ENCODE data around the gene HSD17B12. TPM values are rescaled to one million over a fixed set of nuclear protein-coding genes. Genes with fewer than 3 reads are reported as not detected.
A peak's percentile ranks its signal among the peaks of the same experiment; 100 is the strongest.

The HSD17B12 gene
- total RNA-seq, result 40.7 TPM

- Histone ChIP-seq H3K27me3 (ENCODE audit: control insufficient read depth in 3 of 3, insufficient read depth in 3 of 3, low read length in 3 of 3) (no peaks in the 10 kb centered on the region), H3K27ac (ENCODE audit: low read depth, low read length) (peak within 1 kb of the TSS; percentile 93), H3K9me3 (ENCODE audit: control insufficient read depth in 3 of 3, low read length in 3 of 3) (no peaks in the 10 kb centered on the region), H3K36me3 (ENCODE audit: control insufficient read depth in 3 of 3, insufficient read depth in 3 of 3, low read length in 3 of 3) (peaks cover 0 to 4% (median 2%) of the 10 kb centered on the region in 3 donors), H3K4me3 (ENCODE audit: low read length in 3 of 3) (peak within 1 kb of the TSS; percentile 82 to 91 (median 89)), H3K4me1 (ENCODE audit: control insufficient read depth in 3 of 3, insufficient read depth in 3 of 3, low read length in 3 of 3) (peaks cover 13 to 17% (median 15%) of the 10 kb centered on the region in 3 donors), H3K9ac (ENCODE audit: low read depth in 1 of 3, low read length in 3 of 3) (peak within 1 kb of the TSS; percentile 94)
These were observed at the start of gene HSD17B12 for GRCh38 chr11:43680521-43681400. TSS of gene HSD17B12 (plus strand) at chr11:43680738. CDS start at chr11:43680828, 90 bp downstream.

- H3K9me3 ChIP-seq (ENCODE audit: control insufficient read depth in 3 of 3, low read length in 3 of 3), result no peaks in the 10 kb centered on the region
- no peak overlapping the region for H3K27ac ChIP-seq (ENCODE audit: low read depth, low read length)
- no peaks in the 10 kb centered on the region for H3K4me1 ChIP-seq (ENCODE audit: control insufficient read depth in 3 of 3, insufficient read depth in 3 of 3, low read length in 3 of 3)
- peaks cover 8 to 16% (median 14%) of the 10 kb centered on the region in 3 donors for H3K27me3 ChIP-seq (ENCODE audit: control insufficient read depth in 3 of 3, insufficient read depth in 3 of 3, low read length in 3 of 3)
- no peak overlapping the region for H3K4me3 ChIP-seq (ENCODE audit: low read length in 3 of 3)
- H3K36me3 ChIP-seq (ENCODE audit: control insufficient read depth in 3 of 3, insufficient read depth in 3 of 3, low read length in 3 of 3), result no peaks in the 10 kb centered on the region
- H3K9ac ChIP-seq (ENCODE audit: low read depth in 1 of 3, low read length in 3 of 3), result no peak overlapping the region
These were observed 48.8 kb upstream of the HSD17B12 start for GRCh38 chr11:43631732-43632131.

GRCh38 chr11:43632181-43632580 lies 48.4 kb upstream of the HSD17B12 start:
- Histone ChIP-seq H3K27ac (ENCODE audit: low read depth, low read length) (no peak overlapping the region), H3K4me3 (ENCODE audit: low read length in 3 of 3) (no peak overlapping the region), H3K9me3 (ENCODE audit: control insufficient read depth in 3 of 3, low read length in 3 of 3) (no peaks in the 10 kb centered on the region), H3K9ac (ENCODE audit: low read depth in 1 of 3, low read length in 3 of 3) (no peak overlapping the region), H3K36me3 (ENCODE audit: control insufficient read depth in 3 of 3, insufficient read depth in 3 of 3, low read length in 3 of 3) (no peaks in the 10 kb centered on the region), H3K27me3 (ENCODE audit: control insufficient read depth in 3 of 3, insufficient read depth in 3 of 3, low read length in 3 of 3) (peaks cover 8 to 16% (median 14%) of the 10 kb centered on the region in 3 donors), H3K4me1 (ENCODE audit: control insufficient read depth in 3 of 3, insufficient read depth in 3 of 3, low read length in 3 of 3) (no peaks in the 10 kb centered on the region)

GRCh38 chr11:43638717-43639116 lies 41.8 kb upstream of the HSD17B12 start:
- H3K36me3 ChIP-seq (ENCODE audit: control insufficient read depth in 3 of 3, insufficient read depth in 3 of 3, low read length in 3 of 3), result no peaks in the 10 kb centered on the region
- peaks cover 0 to 3% (median 0%) of the 10 kb centered on the region in 3 donors for H3K4me1 ChIP-seq (ENCODE audit: control insufficient read depth in 3 of 3, insufficient read depth in 3 of 3, low read length in 3 of 3)
- H3K4me3 ChIP-seq (ENCODE audit: low read length in 3 of 3), result no peak overlapping the region
- no peak overlapping the region for H3K27ac ChIP-seq (ENCODE audit: low read depth, low read length)
- H3K9ac ChIP-seq (ENCODE audit: low read depth in 1 of 3, low read length in 3 of 3), result no peak overlapping the region
- H3K27me3 ChIP-seq (ENCODE audit: control insufficient read depth in 3 of 3, insufficient read depth in 3 of 3, low read length in 3 of 3), result peaks cover 10 to 30% (median 21%) of the 10 kb centered on the region in 3 donors
- H3K9me3 ChIP-seq (ENCODE audit: control insufficient read depth in 3 of 3, low read length in 3 of 3), result no peaks in the 10 kb centered on the region

GRCh38 chr11:43639224-43639623 lies 41.3 kb upstream of the HSD17B12 start:
- H3K9me3 ChIP-seq (ENCODE audit: control insufficient read depth in 3 of 3, low read length in 3 of 3), result no peaks in the 10 kb centered on the region
- H3K4me1 ChIP-seq (ENCODE audit: control insufficient read depth in 3 of 3, insufficient read depth in 3 of 3, low read length in 3 of 3), result peaks cover 0 to 5% (median 1%) of the 10 kb centered on the region in 3 donors
- H3K27ac ChIP-seq (ENCODE audit: low read depth, low read length), result no peak overlapping the region
- H3K9ac ChIP-seq (ENCODE audit: low read depth in 1 of 3, low read length in 3 of 3), result no peak overlapping the region
- peaks cover 10 to 30% (median 21%) of the 10 kb centered on the region in 3 donors for H3K27me3 ChIP-seq (ENCODE audit: control insufficient read depth in 3 of 3, insufficient read depth in 3 of 3, low read length in 3 of 3)
- H3K4me3 ChIP-seq (ENCODE audit: low read length in 3 of 3), result no peak overlapping the region
- no peaks in the 10 kb centered on the region for H3K36me3 ChIP-seq (ENCODE audit: control insufficient read depth in 3 of 3, insufficient read depth in 3 of 3, low read length in 3 of 3)

- Histone ChIP-seq H3K27me3 (ENCODE audit: control insufficient read depth in 3 of 3, insufficient read depth in 3 of 3, low read length in 3 of 3) (peaks cover 10 to 30% (median 21%) of the 10 kb centered on the region in 3 donors), H3K27ac (ENCODE audit: low read depth, low read length) (no peak overlapping the region), H3K9me3 (ENCODE audit: control insufficient read depth in 3 of 3, low read length in 3 of 3) (no peaks in the 10 kb centered on the region), H3K36me3 (ENCODE audit: control insufficient read depth in 3 of 3, insufficient read depth in 3 of 3, low read length in 3 of 3) (no peaks in the 10 kb centered on the region), H3K4me1 (ENCODE audit: control insufficient read depth in 3 of 3, insufficient read depth in 3 of 3, low read length in 3 of 3) (peaks cover 6 to 10% (median 8%) of the 10 kb centered on the region in 3 donors), H3K9ac (ENCODE audit: low read depth in 1 of 3, low read length in 3 of 3) (no peak overlapping the region), H3K4me3 (ENCODE audit: low read length in 3 of 3) (no peak overlapping the region)
These were observed 40.6 kb upstream of the HSD17B12 start for GRCh38 chr11:43639920-43640319.

- Histone ChIP-seq H3K4me3 (ENCODE audit: low read length in 3 of 3) (peak overlapping the region; percentile 90 to 99 (median 96)), H3K9me3 (ENCODE audit: control insufficient read depth in 3 of 3, low read length in 3 of 3) (no peaks in the 10 kb centered on the region), H3K4me1 (ENCODE audit: control insufficient read depth in 3 of 3, insufficient read depth in 3 of 3, low read length in 3 of 3) (peaks cover 9 to 16% (median 12%) of the 10 kb centered on the region in 3 donors), H3K27me3 (ENCODE audit: control insufficient read depth in 3 of 3, insufficient read depth in 3 of 3, low read length in 3 of 3) (peaks cover 5 to 9% (median 8%) of the 10 kb centered on the region in 3 donors), H3K36me3 (ENCODE audit: control insufficient read depth in 3 of 3, insufficient read depth in 3 of 3, low read length in 3 of 3) (no peaks in the 10 kb centered on the region), H3K9ac (ENCODE audit: low read depth in 1 of 3, low read length in 3 of 3) (peak overlapping the region; percentile 97 to 98 (median 97)), H3K27ac (ENCODE audit: low read depth, low read length) (peak overlapping the region; percentile 76)
These were observed 36.5 kb upstream of the HSD17B12 start for GRCh38 chr11:43643898-43644620.

- Histone ChIP-seq H3K27me3 (ENCODE audit: control insufficient read depth in 3 of 3, insufficient read depth in 3 of 3, low read length in 3 of 3) (peaks cover 0 to 3% (median under 1%) of the 10 kb centered on the region in 3 donors), H3K4me1 (ENCODE audit: control insufficient read depth in 3 of 3, insufficient read depth in 3 of 3, low read length in 3 of 3) (peaks cover 9 to 16% (median 12%) of the 10 kb centered on the region in 3 donors), H3K27ac (ENCODE audit: low read depth, low read length) (peak overlapping the region; percentile 76), H3K36me3 (ENCODE audit: control insufficient read depth in 3 of 3, insufficient read depth in 3 of 3, low read length in 3 of 3) (peaks cover 0 to under 1% (median 0%) of the 10 kb centered on the region in 3 donors), H3K4me3 (ENCODE audit: low read length in 3 of 3) (peak overlapping the region; percentile 90 to 99 (median 96)), H3K9ac (ENCODE audit: low read depth in 1 of 3, low read length in 3 of 3) (peak overlapping the region; percentile 97 to 98 (median 97)), H3K9me3 (ENCODE audit: control insufficient read depth in 3 of 3, low read length in 3 of 3) (no peaks in the 10 kb centered on the region)
These were observed 35.8 kb upstream of the HSD17B12 start for GRCh38 chr11:43644621-43645299.

- H3K4me3 ChIP-seq (ENCODE audit: low read length in 3 of 3), result no peak overlapping the region
- no peak overlapping the region for H3K9ac ChIP-seq (ENCODE audit: low read depth in 1 of 3, low read length in 3 of 3)
- H3K9me3 ChIP-seq (ENCODE audit: control insufficient read depth in 3 of 3, low read length in 3 of 3), result no peaks in the 10 kb centered on the region
- no peak overlapping the region for H3K27ac ChIP-seq (ENCODE audit: low read depth, low read length)
- peaks cover 9 to 16% (median 12%) of the 10 kb centered on the region in 3 donors for H3K4me1 ChIP-seq (ENCODE audit: control insufficient read depth in 3 of 3, insufficient read depth in 3 of 3, low read length in 3 of 3)
- H3K36me3 ChIP-seq (ENCODE audit: control insufficient read depth in 3 of 3, insufficient read depth in 3 of 3, low read length in 3 of 3), result peaks cover 0 to 4% (median 0%) of the 10 kb centered on the region in 3 donors
- H3K27me3 ChIP-seq (ENCODE audit: control insufficient read depth in 3 of 3, insufficient read depth in 3 of 3, low read length in 3 of 3), result no peaks in the 10 kb centered on the region
These were observed 33.8 kb upstream of the HSD17B12 start for GRCh38 chr11:43646767-43647166.
